ENCODE measurements around the gene LLPH. TPM values are rescaled to one million over a fixed set of nuclear protein-coding genes. Genes with fewer than 3 reads are reported as not detected.

The LLPH gene
- total RNA-seq, 1 experiment from 2014 or later: 31.5 TPM

DNA sequence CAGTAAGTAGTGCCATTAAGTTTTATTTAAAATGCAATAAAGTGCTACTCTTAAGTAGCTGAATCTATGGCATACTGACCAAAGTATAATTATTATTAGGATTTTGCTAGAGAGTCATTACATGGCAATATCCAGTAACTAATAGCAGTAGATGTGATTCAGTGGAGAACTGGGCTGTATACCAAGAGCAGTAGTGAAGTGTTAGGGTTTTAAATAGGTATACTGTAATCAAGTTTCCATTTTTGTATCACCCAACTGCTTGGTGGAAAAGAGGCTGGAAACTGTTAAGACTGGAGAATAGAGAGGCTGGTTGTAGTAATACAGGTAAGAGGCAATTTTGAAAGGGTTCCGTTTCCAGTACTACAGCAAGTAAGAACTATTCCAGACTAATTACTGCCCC is 13.3 kb upstream of the LLPH start:
- POLR2A ChIA-PET: no interaction called here
- Mint-ChIP-seq H3K27me3 (ENCODE audit: low read depth) (no peaks in the 10 kb centered on the region; the same call in 1 of the 2 replicates), H3K4me3 (no peak overlapping the region), H3K36me3 (peaks cover 39% of the 10 kb centered on the region), H3K27ac (no peak overlapping the region), H3K4me1 (peaks cover 16% of the 10 kb centered on the region), H3K9me3 (peaks cover 37% of the 10 kb centered on the region)
- no peak for DNase-seq (ENCODE audit: low spot score)
- CTCF ChIA-PET: no interaction called here
- ATAC-seq: no peak
- TF ChIP-seq MYBL2 (CRISPR knock-in tag; IDR thresholded peaks at IDR 0.05) (no peak), CREB1 (CRISPR knock-in tag; IDR thresholded peaks at IDR 0.05) (no peak)

DNA sequence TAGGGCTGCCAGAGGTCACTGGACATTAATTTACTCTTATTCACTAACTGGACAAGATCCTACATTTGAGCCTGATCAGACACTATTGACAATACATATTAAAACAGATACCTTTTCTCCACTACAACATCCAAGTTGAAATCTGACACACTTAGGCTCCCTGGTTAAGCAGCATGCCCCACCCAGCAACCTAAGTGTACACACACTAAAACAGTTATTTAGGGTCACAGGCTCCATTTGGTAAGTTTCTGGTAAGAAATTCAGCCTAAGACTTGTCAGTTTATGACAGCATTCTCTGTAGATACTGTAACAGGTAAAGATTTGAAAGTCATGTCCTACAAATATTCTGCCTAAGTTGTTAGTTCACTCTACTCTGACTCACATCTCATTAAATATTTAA is 12.3 kb upstream of the LLPH start:
- Mint-ChIP-seq H3K9me3 (peaks cover 37% of the 10 kb centered on the region), H3K36me3 (peaks cover 40% of the 10 kb centered on the region), H3K27ac (no peak overlapping the region), H3K27me3 (ENCODE audit: low read depth) (no peaks in the 10 kb centered on the region; the same call in 1 of the 2 replicates), H3K4me3 (no peak overlapping the region), H3K4me1 (peaks cover 16% of the 10 kb centered on the region)
- TF ChIP-seq, protein P1, sequence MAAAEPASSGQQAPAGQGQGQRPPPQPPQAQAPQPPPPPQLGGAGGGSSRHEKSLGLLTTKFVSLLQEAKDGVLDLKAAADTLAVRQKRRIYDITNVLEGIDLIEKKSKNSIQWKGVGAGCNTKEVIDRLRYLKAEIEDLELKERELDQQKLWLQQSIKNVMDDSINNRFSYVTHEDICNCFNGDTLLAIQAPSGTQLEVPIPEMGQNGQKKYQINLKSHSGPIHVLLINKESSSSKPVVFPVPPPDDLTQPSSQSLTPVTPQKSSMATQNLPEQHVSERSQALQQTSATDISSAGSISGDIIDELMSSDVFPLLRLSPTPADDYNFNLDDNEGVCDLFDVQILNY (CRISPR knock-in tag; IDR thresholded peaks at IDR 0.05): no peak
- TF ChIP-seq OVOL2 (CRISPR knock-in tag; IDR thresholded peaks at IDR 0.05; ENCODE audit: borderline replicate concordance) (no peak), GTF2I (CRISPR knock-in tag; conservative IDR thresholded peaks at IDR 0.05) (no peak)
- POLR2A ChIA-PET: no interaction called here
- DNase-seq (ENCODE audit: low spot score): no peak
- no peak for ATAC-seq
- CTCF ChIA-PET: no interaction called here

- DNase-seq (ENCODE audit: low spot score): no peak
- ChIA-PET POLR2A (no interaction called here), CTCF (no interaction called here)
- no peaks in the 10 kb centered on the region; the same call in 1 of the 2 replicates for H3K27me3 Mint-ChIP-seq (ENCODE audit: low read depth)
- peaks cover 16% of the 10 kb centered on the region for H3K4me1 Mint-ChIP-seq
- H3K9me3 Mint-ChIP-seq: peaks cover 37% of the 10 kb centered on the region
- H3K27ac Mint-ChIP-seq: no peak overlapping the region
- H3K4me3 Mint-ChIP-seq: no peak overlapping the region
- H3K36me3 Mint-ChIP-seq: peaks cover 48% of the 10 kb centered on the region
- no peak for ATAC-seq
- TF ChIP-seq TEAD1 (CRISPR knock-in tag; IDR thresholded peaks at IDR 0.05) (no peak), USF1 (CRISPR knock-in tag; IDR thresholded peaks at IDR 0.05) (no peak), HMGA2 (CRISPR knock-in tag; IDR thresholded peaks at IDR 0.05) (no peak), JUN (CRISPR knock-in tag; IDR thresholded peaks at IDR 0.05) (no peak), ZMAT4 (CRISPR knock-in tag; IDR thresholded peaks at IDR 0.05) (no peak), ARID4B (CRISPR knock-in tag; IDR thresholded peaks at IDR 0.05; ENCODE audit: borderline replicate concordance) (no peak), CREB1 (CRISPR knock-in tag; IDR thresholded peaks at IDR 0.05) (no peak), GRHL2 (CRISPR knock-in tag; IDR thresholded peaks at IDR 0.05; ENCODE audit: insufficient replicate concordance, severe bottlenecking) (no peak), GABPB1 (CRISPR knock-in tag; IDR thresholded peaks at IDR 0.05) (no peak)
- TF ChIP-seq, protein P2, sequence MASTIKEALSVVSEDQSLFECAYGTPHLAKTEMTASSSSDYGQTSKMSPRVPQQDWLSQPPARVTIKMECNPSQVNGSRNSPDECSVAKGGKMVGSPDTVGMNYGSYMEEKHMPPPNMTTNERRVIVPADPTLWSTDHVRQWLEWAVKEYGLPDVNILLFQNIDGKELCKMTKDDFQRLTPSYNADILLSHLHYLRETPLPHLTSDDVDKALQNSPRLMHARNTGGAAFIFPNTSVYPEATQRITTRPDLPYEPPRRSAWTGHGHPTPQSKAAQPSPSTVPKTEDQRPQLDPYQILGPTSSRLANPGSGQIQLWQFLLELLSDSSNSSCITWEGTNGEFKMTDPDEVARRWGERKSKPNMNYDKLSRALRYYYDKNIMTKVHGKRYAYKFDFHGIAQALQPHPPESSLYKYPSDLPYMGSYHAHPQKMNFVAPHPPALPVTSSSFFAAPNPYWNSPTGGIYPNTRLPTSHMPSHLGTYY (CRISPR knock-in tag; IDR thresholded peaks at IDR 0.05): no peak
- TF ChIP-seq, protein P3, sequence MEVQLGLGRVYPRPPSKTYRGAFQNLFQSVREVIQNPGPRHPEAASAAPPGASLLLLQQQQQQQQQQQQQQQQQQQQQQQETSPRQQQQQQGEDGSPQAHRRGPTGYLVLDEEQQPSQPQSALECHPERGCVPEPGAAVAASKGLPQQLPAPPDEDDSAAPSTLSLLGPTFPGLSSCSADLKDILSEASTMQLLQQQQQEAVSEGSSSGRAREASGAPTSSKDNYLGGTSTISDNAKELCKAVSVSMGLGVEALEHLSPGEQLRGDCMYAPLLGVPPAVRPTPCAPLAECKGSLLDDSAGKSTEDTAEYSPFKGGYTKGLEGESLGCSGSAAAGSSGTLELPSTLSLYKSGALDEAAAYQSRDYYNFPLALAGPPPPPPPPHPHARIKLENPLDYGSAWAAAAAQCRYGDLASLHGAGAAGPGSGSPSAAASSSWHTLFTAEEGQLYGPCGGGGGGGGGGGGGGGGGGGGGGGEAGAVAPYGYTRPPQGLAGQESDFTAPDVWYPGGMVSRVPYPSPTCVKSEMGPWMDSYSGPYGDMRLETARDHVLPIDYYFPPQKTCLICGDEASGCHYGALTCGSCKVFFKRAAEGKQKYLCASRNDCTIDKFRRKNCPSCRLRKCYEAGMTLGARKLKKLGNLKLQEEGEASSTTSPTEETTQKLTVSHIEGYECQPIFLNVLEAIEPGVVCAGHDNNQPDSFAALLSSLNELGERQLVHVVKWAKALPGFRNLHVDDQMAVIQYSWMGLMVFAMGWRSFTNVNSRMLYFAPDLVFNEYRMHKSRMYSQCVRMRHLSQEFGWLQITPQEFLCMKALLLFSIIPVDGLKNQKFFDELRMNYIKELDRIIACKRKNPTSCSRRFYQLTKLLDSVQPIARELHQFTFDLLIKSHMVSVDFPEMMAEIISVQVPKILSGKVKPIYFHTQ (CRISPR knock-in tag; IDR thresholded peaks at IDR 0.05): no peak
- TF ChIP-seq, protein P4, sequence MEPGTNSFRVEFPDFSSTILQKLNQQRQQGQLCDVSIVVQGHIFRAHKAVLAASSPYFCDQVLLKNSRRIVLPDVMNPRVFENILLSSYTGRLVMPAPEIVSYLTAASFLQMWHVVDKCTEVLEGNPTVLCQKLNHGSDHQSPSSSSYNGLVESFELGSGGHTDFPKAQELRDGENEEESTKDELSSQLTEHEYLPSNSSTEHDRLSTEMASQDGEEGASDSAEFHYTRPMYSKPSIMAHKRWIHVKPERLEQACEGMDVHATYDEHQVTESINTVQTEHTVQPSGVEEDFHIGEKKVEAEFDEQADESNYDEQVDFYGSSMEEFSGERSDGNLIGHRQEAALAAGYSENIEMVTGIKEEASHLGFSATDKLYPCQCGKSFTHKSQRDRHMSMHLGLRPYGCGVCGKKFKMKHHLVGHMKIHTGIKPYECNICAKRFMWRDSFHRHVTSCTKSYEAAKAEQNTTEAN (CRISPR knock-in tag; IDR thresholded peaks at IDR 0.05): no peak
- TF ChIP-seq, protein P5, sequence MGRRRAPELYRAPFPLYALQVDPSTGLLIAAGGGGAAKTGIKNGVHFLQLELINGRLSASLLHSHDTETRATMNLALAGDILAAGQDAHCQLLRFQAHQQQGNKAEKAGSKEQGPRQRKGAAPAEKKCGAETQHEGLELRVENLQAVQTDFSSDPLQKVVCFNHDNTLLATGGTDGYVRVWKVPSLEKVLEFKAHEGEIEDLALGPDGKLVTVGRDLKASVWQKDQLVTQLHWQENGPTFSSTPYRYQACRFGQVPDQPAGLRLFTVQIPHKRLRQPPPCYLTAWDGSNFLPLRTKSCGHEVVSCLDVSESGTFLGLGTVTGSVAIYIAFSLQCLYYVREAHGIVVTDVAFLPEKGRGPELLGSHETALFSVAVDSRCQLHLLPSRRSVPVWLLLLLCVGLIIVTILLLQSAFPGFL (CRISPR knock-in tag; IDR thresholded peaks at IDR 0.05; ENCODE audit: borderline replicate concordance): no peak
Measured at GRCh38 chr12:66141299-66141698, 10.7 kb upstream of the LLPH start.

Measured in WTC11 (cell line).